Stimulated activated CD4-positive, alpha-beta T cell treated with anti-CD3 and anti-CD28 coated beads, Interleukin-4, amount 100 ng/mL, for 4 hours (primary cell): ENCODE results near the gene THPO.

Experiments
- DNase-seq, 2 experiments: peaks; one replicate each; pipeline ENCODE4 v3.0.0-alpha.2; 2020

THPO gene

DNA sequence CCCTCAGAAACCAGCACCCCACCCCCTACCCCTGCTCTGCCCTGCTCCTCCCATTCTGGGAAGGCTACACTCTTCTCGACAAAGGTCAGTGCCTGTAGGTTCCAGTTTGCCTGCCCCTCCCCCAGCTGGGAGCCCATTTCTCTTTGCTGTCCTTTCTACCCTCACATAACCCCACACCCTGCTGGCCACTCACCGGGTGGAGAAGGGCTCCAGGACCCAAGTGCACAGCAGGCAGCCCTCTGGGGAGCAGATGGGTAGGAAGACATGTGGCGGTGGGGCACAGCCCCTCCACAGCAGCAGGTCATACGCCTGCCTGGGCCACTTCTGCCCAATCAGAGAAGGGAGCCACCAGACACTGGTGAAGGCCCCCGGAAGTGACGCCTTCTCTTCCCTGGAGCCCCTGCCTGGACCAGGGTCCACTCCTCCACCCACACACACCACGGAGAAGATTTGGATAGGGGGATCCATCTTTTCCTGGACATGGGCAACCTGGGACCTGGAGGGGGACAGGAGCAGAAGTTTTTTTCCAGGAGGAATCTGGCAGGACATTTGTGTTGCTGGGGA is at the start of gene THPO:
Gene THPO, minus strand, starts transcription at position 326 of the 564 bp plus-strand sequence. CDS start 1,948 bp downstream, outside the sequence.
- no peak for DNase-seq

DNA sequence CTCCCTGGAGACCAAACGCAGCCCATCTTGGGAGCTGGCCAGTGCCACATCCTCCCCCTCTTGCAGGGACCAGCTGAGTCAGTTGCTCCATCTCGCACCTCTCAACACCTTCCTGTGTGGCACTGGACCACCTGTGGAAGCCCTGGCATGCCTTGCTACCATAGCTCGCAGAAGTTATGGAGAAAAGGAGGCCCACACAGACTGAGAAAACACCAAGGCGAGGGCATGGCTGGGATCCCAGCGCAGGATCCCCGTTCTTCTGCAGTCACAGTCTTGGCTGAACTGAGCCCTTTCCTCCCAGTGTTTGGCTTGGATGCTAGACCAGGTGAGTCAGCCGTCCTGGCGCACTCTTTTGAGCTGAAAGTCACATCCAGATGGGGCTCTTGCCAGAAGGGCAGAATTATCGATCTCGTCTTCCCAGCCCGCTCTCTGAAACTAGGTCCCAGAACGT is 48.7 kb upstream of the THPO start:
- no peak for DNase-seq

DNA sequence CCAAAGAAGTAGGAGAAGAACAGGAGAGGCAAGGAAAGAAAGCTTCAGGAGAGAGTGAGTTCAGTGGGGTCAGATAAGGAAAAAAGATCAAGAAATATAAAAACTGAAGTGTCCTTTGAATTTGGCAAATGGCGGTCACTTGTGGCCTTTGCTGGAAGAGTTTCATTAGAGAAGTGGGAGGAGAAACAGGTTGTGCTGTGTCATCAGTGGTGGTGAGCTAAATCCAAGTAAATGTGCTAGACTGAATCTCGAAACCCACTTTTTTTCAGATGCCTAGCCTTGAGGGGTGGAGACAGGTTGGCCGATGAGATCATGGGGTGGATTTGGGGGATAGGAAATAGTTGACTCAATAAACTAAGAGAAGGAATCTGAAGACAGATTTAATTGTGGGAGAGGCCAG is 45.6 kb upstream of the THPO start:
- no peak for DNase-seq

DNA sequence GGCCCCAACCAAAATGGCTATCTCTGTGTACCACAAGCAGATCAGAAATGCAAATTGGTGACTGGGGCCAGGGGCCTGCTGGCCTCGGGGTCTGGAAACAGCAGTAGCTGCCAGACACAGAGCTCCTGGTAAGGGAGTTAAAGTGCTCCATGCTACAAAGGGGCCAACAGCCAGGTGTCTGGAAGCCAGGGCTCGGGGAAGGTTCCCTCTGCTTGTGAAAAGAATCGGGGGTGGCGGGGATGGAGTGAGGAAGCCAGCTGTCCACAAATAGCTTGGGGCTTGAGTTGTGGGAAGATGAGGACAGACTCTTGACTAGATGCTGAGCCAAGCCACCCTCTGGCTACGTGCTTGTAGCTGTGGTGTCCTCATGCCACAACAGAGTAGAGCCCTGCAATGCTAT is 41.2 kb upstream of the THPO start:
- DNase-seq, result no peak

DNA sequence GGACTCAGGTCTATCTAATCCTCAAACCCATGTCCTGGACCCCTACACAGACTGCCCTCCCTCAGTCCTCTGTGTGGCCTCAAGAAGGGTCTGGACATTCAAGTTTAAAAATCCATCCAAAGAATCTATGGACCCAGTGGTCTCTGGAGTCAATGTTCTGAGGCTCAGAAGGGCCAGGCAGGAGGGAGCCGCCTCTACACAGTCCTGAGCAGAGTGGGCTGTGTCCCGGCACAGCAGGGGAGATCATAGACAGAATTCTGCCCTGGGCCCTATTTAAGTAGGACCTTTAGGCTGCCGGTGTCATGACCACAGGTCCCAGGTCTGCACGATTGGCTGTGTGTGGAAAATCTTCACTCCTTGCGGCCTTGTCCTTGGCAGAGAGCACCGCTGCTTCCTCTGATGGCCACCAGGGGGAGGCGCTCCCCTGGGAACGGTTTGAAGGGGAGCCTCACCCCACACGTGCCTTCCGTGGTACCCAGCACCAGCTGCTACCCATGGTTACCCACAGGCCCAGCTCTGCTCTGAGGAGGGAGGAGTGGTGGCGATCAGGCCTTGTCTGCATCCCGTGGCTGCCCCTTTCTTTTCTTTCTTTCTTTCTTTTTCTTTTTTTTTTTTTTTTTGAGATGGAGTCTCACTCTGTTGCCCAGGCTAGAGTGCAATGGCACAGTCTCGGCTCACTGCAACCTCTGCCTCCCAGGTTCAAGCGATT is 39.8 kb upstream of the THPO start:
- peak; percentile 64 for DNase-seq

DNA sequence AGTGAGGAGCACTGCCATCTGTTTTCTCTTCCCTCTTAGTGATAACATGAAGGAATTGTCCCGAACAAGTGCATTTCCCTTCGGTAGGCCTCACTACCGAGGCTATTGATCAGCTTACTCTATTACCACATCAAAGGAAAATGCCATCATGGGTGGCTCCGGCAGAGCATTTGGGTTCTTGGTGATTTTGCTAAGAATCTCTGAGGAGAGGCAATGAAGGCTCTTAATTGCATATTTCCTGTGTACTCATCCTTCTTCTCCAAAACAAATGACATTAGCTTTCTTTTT is 37.1 kb upstream of the THPO start:
- DNase-seq, result no peak

DNA sequence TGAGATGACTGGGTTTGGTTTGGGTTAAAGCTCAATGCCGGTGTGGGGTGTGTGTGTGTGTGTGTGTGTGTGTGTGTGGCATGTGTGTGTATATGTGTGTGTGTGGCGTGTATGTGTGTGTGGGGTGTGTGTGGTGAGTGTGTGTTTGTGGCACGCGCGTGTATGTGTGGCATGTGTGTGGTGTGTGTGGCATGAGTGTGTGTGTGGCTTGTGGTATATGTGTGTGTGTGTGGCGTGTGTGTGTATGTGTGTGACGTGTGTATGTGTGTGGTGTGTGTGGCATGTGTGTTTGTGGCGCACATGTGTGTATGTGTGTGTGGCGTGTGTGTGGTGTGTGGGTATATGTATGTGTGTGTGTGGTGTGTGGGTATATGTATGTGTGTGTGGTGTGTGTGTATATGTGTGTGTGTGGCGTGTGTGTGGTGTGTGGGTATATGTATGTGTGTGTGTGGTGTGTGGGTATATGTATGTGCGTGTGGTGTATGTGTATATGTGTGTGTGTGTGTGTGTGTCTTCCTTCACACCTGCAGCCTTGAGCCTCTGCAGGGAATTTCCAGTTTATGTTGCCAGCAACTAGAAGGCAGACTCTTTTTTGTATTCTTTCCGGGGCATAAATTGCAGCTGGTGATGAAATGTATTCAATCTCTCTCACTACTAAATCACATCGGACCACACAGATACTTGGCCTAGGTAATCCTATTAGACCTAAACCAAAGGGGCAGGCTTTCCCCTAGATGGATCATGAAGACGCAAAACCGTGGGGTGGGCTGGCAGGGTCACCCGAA is 36.6 kb upstream of the THPO start:
- DNase-seq, result no peak

DNA sequence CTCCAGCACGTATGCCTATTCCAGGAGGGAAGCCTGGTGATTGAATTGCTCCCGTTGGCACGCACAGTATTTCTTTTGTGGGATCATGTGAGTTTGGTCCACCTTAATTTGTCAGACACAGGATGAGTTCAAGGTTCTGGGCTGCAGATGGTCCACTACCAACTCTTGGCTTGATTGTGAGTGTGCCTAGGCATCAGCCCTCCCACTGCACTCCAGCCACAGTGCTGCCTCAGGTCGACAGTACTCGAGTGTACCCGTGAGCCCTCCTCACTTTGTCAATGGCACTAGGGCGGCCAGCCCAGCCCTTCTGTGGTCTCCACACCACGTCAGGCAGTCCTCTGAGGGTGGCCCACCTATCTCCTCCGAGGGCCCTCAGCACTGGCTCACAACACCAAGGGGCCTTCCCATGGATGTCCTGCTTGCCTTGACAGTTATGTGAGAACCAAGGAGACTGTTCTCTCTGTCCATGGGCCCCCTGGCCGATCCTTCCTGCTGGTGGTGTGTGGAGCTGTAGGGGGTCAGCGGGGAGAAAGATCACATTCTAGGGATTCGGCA is 32.0 kb upstream of the THPO start:
- DNase-seq, result no peak

DNA sequence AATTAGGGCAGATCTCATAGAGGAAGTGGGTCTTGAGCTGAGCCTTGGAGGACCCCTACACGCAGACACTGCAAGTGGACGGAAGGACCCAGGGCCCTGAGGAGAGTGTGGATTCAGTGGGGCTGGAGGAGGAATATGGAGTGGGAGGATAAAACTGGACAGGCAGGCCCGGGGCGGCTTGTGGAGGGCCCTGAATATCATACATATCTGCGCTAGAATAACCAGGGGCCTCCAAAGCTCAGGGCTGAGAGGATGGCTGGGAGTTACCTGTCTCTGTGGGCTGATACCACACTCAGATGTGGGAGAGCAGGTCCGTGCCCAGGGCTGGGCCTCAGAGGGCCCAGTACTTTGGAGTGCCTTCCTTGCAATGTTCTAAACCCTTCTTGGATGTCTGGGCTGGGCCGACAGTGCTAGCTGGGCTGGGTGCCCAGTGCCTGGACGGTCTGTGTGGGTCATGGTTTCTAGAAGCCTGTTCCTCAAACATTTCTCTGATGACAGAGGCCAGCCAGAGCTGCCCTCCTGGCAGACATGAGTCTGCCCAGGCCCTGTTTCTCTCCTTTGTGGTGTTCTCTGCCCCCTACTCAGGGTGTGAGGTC is 31.4 kb upstream of the THPO start:
- no peak for DNase-seq

DNA sequence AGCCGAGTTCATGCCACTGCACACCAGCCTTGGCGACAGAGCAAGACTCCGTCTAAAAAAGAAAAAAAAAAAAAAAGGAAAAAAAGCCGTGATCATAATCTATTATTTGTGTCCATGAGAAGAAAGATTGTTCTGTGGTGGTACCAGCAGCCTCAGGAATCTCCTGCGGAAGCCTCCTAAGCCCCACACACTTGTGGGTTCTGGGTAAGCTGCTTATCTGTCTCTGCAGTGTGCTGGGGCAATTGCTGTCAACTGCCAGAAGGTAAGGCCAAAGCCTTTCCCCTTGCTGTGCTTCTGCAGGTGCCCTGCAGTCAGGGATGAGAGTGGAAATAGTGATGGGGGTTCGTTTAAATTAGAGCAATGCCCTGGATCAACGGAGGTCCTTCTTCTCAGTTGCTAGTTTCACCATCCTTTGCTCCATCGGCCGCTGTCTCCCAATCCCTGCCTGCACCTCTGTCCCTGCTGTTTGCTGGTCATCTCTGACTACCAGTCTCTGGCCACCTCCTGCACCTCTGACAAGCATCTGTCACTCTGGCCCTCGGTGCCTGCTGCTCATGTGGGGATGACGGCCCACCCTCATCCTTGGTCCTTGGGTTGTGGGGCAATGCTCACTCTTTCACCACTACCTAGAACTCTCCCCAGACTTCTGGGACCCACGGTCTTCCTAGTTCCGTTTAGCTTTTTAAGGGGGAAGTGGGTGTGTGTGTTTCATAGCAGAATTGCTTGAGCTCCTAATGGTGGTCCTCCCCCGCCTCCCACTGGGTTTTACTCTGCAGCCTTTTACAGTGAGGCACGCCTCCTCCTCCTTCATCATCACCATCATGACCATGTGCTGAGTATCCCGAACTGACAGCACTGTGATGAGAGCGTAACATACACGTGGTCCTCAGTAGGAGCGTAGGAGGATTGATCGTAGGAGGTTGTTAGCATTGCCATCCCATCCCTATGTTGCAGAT is 27.3 kb upstream of the THPO start:
- DNase-seq, result no peak

DNA sequence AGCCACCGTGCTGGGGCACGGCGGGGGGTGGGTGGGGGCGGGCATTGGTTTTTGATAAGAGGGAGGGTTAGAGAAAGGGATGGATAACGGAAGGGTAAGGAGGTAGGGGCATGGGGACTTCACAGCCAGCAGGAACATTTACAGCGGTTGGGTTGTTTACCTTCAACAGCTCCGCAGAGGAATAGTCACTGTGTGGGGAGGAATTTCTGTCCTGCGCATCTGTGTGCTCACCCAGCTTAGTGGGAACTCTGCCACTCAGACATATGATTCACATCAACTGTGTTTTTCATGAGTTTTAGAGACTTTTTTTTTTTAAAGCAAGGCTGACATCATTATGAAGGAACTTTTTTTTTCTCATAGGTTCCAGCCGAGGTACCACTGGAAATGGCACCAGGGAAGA is 21.4 kb upstream of the THPO start:
- DNase-seq, result no peak

DNA sequence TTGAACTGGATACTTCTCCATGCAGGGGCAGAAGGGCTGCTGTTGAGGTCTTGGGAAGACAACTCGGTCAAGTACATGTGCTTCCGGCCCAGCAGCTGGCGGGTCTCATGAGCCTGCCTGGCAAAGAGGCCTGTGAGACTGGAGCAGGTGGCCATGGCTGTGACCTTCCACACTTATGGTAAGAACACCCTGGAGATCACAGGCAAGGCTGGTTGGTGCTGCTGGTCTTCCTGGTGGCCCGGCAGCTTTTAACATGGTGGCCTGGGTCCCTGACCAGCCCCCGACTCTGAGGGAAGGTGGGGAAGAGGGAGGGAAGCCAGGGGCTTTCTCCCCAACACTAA is 17.3 kb upstream of the THPO start:
- DNase-seq, result no peak

DNA sequence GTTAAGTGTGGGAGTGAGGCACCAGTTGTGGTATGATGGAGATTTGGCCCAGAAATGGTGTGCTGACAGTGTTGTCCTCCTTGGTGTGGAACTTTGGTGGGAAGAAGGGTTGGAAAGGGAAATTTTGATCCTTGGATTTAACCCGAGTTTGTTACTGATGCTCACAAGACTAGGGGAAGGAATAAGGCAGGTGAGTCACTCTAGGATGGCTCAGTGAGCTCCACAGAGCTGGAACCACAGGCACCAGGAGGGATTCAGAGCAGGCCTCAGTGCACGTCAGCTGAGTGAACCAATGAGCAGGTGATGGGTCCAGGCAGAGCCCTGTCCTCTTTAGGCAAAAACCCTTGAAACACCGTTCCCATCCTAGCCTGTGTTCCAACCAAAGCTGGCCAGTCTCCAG is 13.3 kb upstream of the THPO start:
- DNase-seq, result no peak

DNA sequence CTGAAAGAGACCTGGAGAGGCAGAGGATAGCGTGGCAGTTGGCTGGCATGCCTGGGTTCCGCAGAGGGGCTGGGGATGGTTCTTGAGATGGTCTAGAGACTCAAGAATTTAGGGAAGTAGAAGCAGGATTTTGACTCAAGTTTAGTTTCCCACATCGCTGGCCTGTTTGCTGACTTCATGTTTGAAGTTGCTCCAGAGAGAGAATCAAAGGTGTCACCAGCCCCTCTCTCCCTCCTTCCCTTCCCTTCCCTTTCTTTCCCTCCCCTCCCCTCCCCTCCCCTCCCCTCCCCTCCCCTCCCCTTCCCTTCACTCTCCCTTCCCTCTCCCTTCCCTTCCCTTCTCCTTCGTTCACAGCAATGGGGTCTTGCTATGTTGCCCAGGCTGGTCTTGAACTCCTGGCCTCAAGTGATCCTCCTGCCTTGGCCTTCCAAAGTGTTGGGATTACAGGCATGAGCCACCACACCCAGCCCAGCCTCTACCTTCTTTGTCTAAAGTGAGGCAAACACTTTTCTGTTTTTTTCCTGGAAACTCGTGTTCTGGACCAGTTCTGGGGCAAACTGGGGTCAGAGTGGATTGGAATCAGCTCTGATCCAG is 12.0 kb upstream of the THPO start:
- DNase-seq, result no peak

DNA sequence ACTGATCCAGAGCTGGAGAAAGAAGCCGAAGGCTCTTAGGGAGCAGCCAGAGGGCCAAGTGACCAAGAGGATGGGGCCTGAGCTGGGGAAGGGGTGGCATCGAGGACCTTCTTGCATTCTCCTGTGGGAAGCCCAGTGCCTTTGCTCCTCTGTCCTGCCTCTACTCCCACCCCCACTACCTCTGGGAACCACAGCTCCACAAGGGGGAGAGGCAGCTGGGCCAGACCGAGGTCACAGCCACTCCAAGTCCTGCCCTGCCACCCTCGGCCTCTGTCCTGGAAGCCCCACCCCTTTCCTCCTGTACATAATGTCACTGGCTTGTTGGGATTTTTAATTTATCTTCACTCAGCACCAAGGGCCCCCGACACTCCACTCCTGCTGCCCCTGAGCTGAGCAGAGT is 11.4 kb upstream of the THPO start:
- no peak for DNase-seq

DNA sequence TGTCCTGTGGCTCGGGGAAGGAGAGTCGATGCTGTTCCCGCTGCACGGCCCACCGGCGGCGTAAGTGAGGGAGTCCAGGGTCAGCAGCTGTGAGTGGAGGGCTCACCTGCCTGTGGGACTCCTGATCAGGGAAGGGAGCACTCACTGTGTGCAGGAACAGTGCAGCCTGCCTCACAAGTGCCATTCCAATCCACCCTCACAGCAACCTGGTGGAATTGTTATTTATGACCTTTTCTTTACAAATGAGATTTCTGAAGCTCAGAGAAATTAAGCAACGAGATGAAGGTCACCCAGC is 10.9 kb upstream of the THPO start:
- DNase-seq, result no peak

DNA sequence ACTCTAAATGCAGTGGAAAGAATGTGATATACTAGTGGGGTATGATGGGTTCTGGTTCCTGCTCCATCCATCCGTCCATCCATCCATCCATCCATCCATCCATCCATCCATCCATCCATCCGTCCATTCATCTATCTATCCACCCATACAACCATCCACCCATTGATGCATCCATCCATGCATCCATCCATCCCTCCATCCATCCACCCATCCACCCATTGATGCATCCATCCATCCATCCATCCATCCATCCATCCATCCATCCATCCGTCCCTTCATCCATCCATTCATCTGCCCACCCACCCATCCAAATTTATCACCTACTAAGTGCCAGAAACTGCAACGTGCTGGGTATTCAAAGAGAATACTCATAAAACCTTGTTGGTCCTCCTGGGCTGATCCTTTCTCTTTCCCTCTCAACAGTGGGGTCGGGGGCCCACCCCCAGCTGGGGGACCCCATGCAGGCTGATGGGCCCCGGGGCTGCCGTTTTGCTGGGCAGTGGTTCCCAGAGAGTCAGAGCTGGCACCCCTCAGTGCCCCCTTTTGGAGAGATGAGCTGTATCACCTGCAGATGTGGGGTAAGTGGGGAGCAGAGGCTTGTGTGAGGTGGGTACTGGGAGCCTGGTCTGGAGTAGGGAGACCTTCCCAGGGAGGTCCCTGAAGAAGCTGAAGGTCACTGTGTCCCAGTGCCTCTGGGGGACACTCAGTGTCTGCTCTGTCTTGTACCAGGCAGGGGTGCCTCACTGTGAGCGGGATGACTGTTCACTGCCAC is 10.3 kb upstream of the THPO start:
- no peak for DNase-seq

DNA sequence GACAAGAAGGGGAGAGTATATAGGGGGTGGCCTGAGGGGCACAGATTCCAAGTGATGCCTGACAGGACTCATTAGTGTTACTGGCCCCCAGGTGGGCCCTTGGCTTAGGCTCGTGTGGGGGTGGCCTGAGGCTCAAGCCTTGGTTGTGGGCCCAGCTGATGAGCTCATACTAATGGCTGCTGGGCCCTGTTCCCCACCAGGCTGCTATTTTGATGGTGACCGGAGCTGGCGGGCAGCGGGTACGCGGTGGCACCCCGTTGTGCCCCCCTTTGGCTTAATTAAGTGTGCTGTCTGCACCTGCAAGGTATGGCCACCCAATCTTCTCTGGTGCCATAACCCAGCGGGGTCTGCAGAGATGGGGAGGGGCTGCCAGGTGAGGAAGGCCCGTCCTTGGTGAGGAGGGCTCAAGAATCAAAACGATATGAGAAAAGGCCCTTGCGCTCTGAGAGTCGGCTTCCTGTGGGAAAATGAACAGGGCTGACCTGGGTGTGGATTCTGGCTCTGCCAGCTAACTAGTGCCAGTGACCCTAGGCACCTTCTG is 9.2 kb upstream of the THPO start:
- no peak for DNase-seq

DNA sequence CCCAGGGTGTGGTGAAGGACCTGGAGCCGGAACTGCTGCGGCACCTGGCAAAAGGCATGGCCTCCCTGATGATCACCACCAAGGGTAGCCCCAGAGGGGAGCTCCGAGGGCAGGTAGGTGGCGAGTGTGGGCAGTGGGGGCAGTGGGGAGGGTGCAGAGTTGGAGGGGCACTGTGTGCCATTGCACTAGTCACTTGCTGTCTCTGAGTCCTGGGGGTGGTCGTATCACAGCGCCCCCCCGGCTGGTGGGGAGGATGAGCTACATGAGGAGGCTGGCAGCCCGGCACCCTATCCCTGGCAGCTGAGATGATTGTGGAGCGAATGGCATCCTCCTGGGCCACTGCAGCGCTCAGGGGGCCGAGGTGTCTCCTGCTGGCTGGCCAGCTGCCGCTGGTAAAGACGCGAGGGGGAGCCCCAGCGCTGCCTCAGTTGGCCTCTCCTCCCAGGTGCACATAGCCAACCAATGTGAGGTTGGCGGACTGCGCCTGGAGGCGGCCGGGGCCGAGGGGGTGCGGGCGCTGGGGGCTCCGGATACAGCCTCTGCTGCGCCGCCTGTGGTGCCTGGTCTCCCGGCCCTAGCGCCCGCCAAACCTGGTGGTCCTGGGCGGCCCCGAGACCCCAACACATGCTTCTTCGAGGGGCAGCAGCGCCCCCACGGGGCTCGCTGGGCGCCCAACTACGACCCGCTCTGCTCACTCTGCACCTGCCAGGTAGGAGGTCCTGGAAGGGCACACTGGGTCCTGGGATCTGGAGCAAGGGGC is 8.2 kb upstream of the THPO start:
- no peak for DNase-seq

DNA sequence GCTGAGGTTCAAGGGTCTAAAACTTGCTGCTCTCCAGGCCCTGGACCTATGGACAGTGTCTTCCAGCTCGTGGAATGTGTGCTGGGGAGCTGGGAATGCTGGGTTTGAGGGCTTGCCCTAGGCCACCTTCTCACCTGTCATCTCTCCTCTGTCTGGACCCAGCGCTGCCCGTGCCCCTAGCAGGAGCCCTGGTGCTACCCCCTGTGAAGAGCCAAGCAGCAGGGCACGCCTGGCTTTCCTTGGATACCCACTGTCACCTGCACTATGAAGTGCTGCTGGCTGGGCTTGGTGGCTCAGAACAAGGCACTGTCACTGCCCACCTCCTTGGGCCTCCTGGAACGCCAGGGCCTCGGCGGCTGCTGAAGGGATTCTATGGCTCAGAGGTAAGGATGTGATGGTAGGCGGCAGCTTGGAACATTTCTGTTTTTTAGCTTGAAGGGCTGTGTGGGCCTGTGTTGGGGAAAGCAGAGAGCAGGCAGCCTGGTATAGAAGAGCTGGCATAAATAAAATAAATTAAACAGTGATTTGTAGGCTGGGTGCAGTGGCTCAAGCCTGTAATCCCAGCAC is 6.9 kb upstream of the THPO start:
- DNase-seq, result no peak
